ENCODE measurements around the gene TBC1D2.

DNA sequence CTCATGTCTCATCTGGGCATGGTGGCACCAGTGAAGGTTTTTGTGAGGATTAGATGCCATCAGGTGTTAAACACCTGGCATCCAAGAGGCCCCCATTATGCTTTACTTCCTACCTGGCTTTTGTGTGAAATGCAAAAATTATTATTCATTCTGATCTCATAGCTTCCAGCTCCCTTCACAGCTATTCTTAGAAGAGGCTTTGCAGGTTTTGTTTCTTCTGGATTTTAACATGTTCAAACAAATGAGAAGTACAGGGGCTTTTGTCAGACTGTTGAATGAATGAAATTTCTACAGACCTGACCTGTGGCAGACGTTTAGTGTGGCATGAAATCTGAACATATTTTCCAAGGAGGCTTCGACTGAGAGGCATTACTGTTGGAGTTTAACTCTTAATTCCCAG, 48.7 kb downstream of the TBC1D2 start:
- TF ChIP-seq, protein P1, sequence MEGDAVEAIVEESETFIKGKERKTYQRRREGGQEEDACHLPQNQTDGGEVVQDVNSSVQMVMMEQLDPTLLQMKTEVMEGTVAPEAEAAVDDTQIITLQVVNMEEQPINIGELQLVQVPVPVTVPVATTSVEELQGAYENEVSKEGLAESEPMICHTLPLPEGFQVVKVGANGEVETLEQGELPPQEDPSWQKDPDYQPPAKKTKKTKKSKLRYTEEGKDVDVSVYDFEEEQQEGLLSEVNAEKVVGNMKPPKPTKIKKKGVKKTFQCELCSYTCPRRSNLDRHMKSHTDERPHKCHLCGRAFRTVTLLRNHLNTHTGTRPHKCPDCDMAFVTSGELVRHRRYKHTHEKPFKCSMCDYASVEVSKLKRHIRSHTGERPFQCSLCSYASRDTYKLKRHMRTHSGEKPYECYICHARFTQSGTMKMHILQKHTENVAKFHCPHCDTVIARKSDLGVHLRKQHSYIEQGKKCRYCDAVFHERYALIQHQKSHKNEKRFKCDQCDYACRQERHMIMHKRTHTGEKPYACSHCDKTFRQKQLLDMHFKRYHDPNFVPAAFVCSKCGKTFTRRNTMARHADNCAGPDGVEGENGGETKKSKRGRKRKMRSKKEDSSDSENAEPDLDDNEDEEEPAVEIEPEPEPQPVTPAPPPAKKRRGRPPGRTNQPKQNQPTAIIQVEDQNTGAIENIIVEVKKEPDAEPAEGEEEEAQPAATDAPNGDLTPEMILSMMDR (IDR thresholded peaks at IDR 0.05; ENCODE audit: low read depth, low read length) = no peak
- no peak for TF ChIP-seq POLR2A (IDR thresholded peaks at IDR 0.05; ENCODE audit: extremely low read depth, insufficient read length)
- TF ChIP-seq, protein P2, sequence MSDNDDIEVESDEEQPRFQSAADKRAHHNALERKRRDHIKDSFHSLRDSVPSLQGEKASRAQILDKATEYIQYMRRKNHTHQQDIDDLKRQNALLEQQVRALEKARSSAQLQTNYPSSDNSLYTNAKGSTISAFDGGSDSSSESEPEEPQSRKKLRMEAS (IDR thresholded peaks at IDR 0.05; ENCODE audit: low read depth, low read length) = no peak
- TF ChIP-seq MYC (IDR thresholded peaks at IDR 0.05; ENCODE audit: low read depth, low read length) = no peak

All from NB4 (cell line).